ENCODE measurements around the gene SMIM45.

Gene SMIM45

DNA sequence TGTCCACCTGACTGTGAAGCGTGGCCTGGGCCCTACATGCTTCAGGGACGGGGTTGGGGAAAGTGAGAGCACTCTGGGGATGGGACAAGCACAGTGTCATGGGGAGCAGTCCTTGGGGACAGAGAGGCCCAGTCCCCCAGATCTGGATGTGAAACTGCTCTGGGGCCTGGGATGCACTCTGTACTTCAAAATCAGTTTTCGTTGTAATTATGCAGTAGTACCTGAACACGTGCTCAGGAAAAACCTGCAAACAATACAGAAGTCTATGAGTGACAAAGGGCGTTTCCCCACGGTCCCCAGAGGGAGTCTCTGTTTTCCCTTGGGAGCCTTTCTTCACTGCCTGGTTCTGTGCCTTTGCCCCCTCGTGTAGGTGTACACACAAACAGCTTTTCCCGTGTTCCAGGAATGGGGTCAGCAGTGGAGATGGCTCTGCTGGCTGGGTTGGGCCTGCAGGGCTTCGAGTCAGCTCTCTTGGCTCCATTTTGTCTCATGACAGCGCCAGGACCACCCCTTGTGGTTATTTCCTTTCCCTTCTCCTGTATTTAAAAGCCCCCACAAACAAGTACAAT, 20.2 kb upstream of the SMIM45 start (continued):
- TF ChIP-seq, protein P1, sequence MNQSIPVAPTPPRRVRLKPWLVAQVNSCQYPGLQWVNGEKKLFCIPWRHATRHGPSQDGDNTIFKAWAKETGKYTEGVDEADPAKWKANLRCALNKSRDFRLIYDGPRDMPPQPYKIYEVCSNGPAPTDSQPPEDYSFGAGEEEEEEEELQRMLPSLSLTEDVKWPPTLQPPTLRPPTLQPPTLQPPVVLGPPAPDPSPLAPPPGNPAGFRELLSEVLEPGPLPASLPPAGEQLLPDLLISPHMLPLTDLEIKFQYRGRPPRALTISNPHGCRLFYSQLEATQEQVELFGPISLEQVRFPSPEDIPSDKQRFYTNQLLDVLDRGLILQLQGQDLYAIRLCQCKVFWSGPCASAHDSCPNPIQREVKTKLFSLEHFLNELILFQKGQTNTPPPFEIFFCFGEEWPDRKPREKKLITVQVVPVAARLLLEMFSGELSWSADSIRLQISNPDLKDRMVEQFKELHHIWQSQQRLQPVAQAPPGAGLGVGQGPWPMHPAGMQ (IDR thresholded peaks at IDR 0.05; ENCODE audit: borderline replicate concordance) = no peak
- no peak for TF ChIP-seq CHD1 (IDR thresholded peaks at IDR 0.05; ENCODE audit: low read depth, low read length)
- no peak for TF ChIP-seq SUPT20H (IDR thresholded peaks at IDR 0.05; ENCODE audit: borderline replicate concordance, control insufficient read depth, low read depth, low read length)
- no peak for TF ChIP-seq BCL11A (IDR thresholded peaks at IDR 0.05; ENCODE audit: low read depth, low read length)
- peak; percentile 70; the same call in 1 of the 2 replicates for TF ChIP-seq TCF12 (IDR thresholded peaks at IDR 0.05; ENCODE audit: low read depth, low read length)
- no peak for TF ChIP-seq RAD21 (IDR thresholded peaks at IDR 0.05; ENCODE audit: insufficient read depth, low read depth, low read length)
- TF ChIP-seq TARDBP (IDR thresholded peaks at IDR 0.05; ENCODE audit: borderline replicate concordance) = no peak
- TF ChIP-seq ZNF217 (IDR thresholded peaks at IDR 0.05) = no peak
- no peak for TF ChIP-seq BRCA1 (IDR thresholded peaks at IDR 0.05; ENCODE audit: low read depth, low read length)
- TF ChIP-seq FOS (IDR thresholded peaks at IDR 0.05; ENCODE audit: borderline replicate concordance, extremely low read depth, insufficient read length) = no peak
- TF ChIP-seq CBX3 (IDR thresholded peaks at IDR 0.05; ENCODE audit: borderline replicate concordance, low read depth) = no peak
- TF ChIP-seq KLF5 (IDR thresholded peaks at IDR 0.05; ENCODE audit: partially characterized antibody) = no peak
- TF ChIP-seq SIN3A (IDR thresholded peaks at IDR 0.05; ENCODE audit: low read depth, low read length) = no peak
- no peak for TF ChIP-seq MTA3 (IDR thresholded peaks at IDR 0.05; ENCODE audit: borderline replicate concordance, low read length)
- TF ChIP-seq, protein P2, sequence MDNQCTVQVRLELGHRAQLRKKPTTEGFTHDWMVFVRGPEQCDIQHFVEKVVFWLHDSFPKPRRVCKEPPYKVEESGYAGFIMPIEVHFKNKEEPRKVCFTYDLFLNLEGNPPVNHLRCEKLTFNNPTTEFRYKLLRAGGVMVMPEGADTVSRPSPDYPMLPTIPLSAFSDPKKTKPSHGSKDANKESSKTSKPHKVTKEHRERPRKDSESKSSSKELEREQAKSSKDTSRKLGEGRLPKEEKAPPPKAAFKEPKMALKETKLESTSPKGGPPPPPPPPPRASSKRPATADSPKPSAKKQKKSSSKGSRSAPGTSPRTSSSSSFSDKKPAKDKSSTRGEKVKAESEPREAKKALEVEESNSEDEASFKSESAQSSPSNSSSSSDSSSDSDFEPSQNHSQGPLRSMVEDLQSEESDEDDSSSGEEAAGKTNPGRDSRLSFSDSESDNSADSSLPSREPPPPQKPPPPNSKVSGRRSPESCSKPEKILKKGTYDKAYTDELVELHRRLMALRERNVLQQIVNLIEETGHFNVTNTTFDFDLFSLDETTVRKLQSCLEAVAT (IDR thresholded peaks at IDR 0.05) = 0 out of 2 replicates have a peak, but pooled peaks have one; percentile 34
- peak; percentile 53 for TF ChIP-seq ZNF24 (IDR thresholded peaks at IDR 0.05)
- TF ChIP-seq HDAC6 (IDR thresholded peaks at IDR 0.05; ENCODE audit: unreplicated experiment) = no peak
- no peak for TF ChIP-seq PAX8 (IDR thresholded peaks at IDR 0.05)
- TF ChIP-seq, protein P3, sequence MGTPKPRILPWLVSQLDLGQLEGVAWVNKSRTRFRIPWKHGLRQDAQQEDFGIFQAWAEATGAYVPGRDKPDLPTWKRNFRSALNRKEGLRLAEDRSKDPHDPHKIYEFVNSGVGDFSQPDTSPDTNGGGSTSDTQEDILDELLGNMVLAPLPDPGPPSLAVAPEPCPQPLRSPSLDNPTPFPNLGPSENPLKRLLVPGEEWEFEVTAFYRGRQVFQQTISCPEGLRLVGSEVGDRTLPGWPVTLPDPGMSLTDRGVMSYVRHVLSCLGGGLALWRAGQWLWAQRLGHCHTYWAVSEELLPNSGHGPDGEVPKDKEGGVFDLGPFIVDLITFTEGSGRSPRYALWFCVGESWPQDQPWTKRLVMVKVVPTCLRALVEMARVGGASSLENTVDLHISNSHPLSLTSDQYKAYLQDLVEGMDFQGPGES (IDR thresholded peaks at IDR 0.05) = no peak
- TF ChIP-seq JUNB (IDR thresholded peaks at IDR 0.05) = no peak
- no peak for TF ChIP-seq NFYA (IDR thresholded peaks at IDR 0.05; ENCODE audit: borderline replicate concordance, low read depth, low read length)
- no peak for TF ChIP-seq KDM1A (IDR thresholded peaks at IDR 0.05; ENCODE audit: borderline replicate concordance)
- TF ChIP-seq STAT1 (conservative IDR thresholded peaks at IDR 0.05) = no peak
- no peak for TF ChIP-seq MEF2A (IDR thresholded peaks at IDR 0.05; ENCODE audit: insufficient read depth, low read depth, low read length)
- no peak for TF ChIP-seq POLR2AphosphoS5 (IDR thresholded peaks at IDR 0.05; ENCODE audit: low read length)
